Endothelial cell (in vitro differentiated cells): ENCODE data around the gene RTL1. TPM values are rescaled to one million over a fixed set of nuclear protein-coding genes. Genes with fewer than 3 reads are reported as not detected.
A peak's percentile ranks its signal among the peaks of the same experiment; 100 is the strongest.

Source experiments
- DNase-seq: peaks from one replicate; pipeline ENCODE4 v3.0.0; 2021; ENCODE audit warnings: low spot score
- H3K27ac Mint-ChIP-seq: one replicate; pipeline ENCODE4 v1.8.0; 2021; ENCODE audit warnings: mixed read lengths, inconsistent platforms; ENCODE audit not compliant: unreplicated experiment
- H3K27me3 Mint-ChIP-seq: one replicate; pipeline ENCODE4 v1.8.0; 2021; ENCODE audit warnings: mild to moderate bottlenecking, moderate library complexity, mixed read lengths, inconsistent platforms; ENCODE audit not compliant: unreplicated experiment
- H3K36me3 Mint-ChIP-seq: one replicate; pipeline ENCODE4 v1.8.0; 2021; ENCODE audit warnings: mild to moderate bottlenecking, low read depth, mixed read lengths, inconsistent platforms; ENCODE audit not compliant: unreplicated experiment
- H3K4me1 Mint-ChIP-seq: one replicate; pipeline ENCODE4 v1.8.0; 2021; ENCODE audit warnings: mild to moderate bottlenecking, mixed read lengths, inconsistent platforms; ENCODE audit not compliant: unreplicated experiment
- H3K4me3 Mint-ChIP-seq: one replicate; pipeline ENCODE4 v1.8.0; 2021; ENCODE audit warnings: mild to moderate bottlenecking, mixed read lengths, inconsistent platforms; ENCODE audit not compliant: unreplicated experiment
- H3K9me3 Mint-ChIP-seq: one replicate; pipeline ENCODE4 v1.8.0; 2021; ENCODE audit warnings: mixed read lengths, inconsistent platforms; ENCODE audit not compliant: unreplicated experiment
- CTCF ChIP-seq: fragments of 200-600 bp; sonication (generic); IDR thresholded peaks from one replicate; pipeline ENCODE4 v1.5.0; 2021; ENCODE audit warnings: antibody characterized with exemption; ENCODE audit not compliant: unreplicated experiment
- total RNA-seq: library from RNA; stranded (reverse); fragmentation: NEBNext Ultra II Directional; extraction: Animal tissue kit (Norgen Biotek cat#: 25700); gene quantifications from one replicate; pipeline ENCODE4 v1.2.1, GENCODE V29; 2021; ENCODE audit not compliant: unreplicated experiment

Gene RTL1
- total RNA-seq, 1 donor from 2014 or later = 0.18 TPM

- H3K27me3 Mint-ChIP-seq = peaks cover 9% of the 10 kb centered on the region
- H3K4me1 Mint-ChIP-seq = peaks cover 28% of the 10 kb centered on the region
Measured at GRCh38 chr14:100836941-100837804, 66.3 kb downstream of the RTL1 start.

DNA sequence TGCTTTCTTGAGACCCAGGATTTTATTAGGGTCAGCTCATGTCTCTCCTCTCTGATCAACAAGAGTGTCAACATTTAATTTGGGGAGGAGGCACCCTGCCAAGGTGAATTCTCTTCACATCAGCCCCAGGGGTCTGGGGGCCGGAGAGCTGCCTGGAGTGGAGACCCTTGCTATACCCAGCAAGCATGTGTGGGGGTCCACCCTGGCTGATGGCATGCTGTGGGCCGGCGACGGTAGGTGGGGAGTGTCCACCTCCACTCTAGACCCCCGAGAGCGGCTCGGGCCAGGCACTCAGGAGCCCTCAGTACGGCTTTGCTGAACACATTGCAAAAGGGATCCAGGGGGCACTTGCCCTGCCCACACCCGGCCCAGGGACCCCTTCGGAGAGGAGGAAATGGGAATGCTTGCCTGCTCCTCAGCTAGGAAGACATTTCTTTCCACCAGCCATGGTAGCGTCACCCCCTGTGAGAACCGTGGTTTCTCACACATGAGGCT is 67.2 kb downstream of the RTL1 start:
- Mint-ChIP-seq H3K4me1 (peaks cover 25% of the 10 kb centered on the region), H3K36me3 (no peaks in the 10 kb centered on the region), H3K27ac (no peak overlapping the region), H3K9me3 (no peaks in the 10 kb centered on the region), H3K27me3 (peaks cover 9% of the 10 kb centered on the region), H3K4me3 (no peak overlapping the region)
- TF ChIP-seq CTCF = no peak
- no peak for DNase-seq

More at GRCh38 chr14:100836941-100837804, 66.3 kb downstream of the RTL1 start:
- Mint-ChIP-seq H3K36me3 (no peaks in the 10 kb centered on the region), H3K4me3 (no peak overlapping the region), H3K9me3 (no peaks in the 10 kb centered on the region), H3K27ac (no peak overlapping the region)
- TF ChIP-seq CTCF = no peak
- no peak for DNase-seq

- Mint-ChIP-seq H3K27me3 (peaks cover 8% of the 10 kb centered on the region), H3K9me3 (no peaks in the 10 kb centered on the region), H3K36me3 (no peaks in the 10 kb centered on the region), H3K4me1 (peaks cover 26% of the 10 kb centered on the region), H3K4me3 (no peak overlapping the region), H3K27ac (no peak overlapping the region)
- TF ChIP-seq CTCF = no peak
- DNase-seq = no peak
Measured at GRCh38 chr14:100835548-100836310, 67.8 kb downstream of the RTL1 start.

- peaks cover 23% of the 10 kb centered on the region for H3K4me1 Mint-ChIP-seq
- no peak for TF ChIP-seq CTCF
- peak overlapping the region; percentile 51 for H3K4me3 Mint-ChIP-seq
- no peaks in the 10 kb centered on the region for H3K36me3 Mint-ChIP-seq
- no peak overlapping the region for H3K27ac Mint-ChIP-seq
- H3K27me3 Mint-ChIP-seq = peaks cover 6% of the 10 kb centered on the region
- H3K9me3 Mint-ChIP-seq = no peaks in the 10 kb centered on the region
- DNase-seq = no peak
Measured at GRCh38 chr14:100834794-100835547, 68.6 kb downstream of the RTL1 start.
